NCI-H774 (cell line): ENCODE measurements around the gene OR11H7.
"Not testable (repeated sequence)": the region's sequence is repeated elsewhere in the genome, so short reads cannot be mapped to it uniquely, and the experiment has no call there.

Source experiments
- DNase-seq: peaks from one replicate; lab custom pipeline; 2025; lab: John Stamatoyannopoulos, UW

The OR11H7 gene

GRCh38 chr14:20278414-20278813 lies 49.6 kb downstream of the OR11H7 start:
- no peak for DNase-seq

- DNase-seq: not testable (repeated sequence)
Observed at GRCh38 chr14:20280265-20280664, 51.5 kb downstream of the OR11H7 start.
